ENCODE results near the gene FAXC. TPM values are rescaled to one million over a fixed set of nuclear protein-coding genes. Genes with fewer than 3 reads are reported as not detected.

FAXC gene
- total and polyA plus RNA-seq, 2 of the 13 experiments (the other 11 are each of a cell fraction or from before 2014, with no cell fraction given), result 0.11 to 0.63 TPM

DNA sequence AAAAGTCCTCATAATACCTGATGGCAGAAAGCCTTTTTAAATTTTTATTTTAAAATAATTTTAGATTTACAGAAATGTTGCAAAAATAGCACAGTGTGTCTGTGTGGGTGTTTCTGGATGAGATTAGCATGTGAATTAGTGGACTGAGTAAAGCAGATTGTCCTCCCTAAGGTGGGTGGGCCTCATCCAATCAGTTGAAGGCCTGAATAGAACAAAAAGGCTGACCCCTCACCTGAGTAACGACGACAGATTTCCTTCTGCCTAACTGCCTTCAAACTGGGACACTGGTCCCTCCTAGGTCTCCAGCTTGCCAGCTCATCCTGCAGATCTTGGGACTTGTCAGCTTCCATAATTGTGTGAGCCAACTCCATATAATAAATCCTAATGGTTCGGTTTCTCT is 54.2 kb downstream of the FAXC start:
- CTCF ChIA-PET (ENCODE audit: low intra/inter-chr PET ratio, low total read pairs), result no interaction called here
- Histone ChIP-seq H3K4me3 (replicated peaks in 1 of 3; ENCODE audit: insufficient read depth in 1 of 3, low read depth in 2 of 3, low read length in 3 of 3) (no peak overlapping the region), H3K9ac (ENCODE audit: insufficient read depth, low read depth, low read length) (no peak overlapping the region), H3K9me3 (ENCODE audit: low read length) (no peaks in the 10 kb centered on the region), H3K27me3 (ENCODE audit: control insufficient read depth in 1 of 2, insufficient read depth in 2 of 2, low read length in 2 of 2) (no peaks in the 10 kb centered on the region; a peak in 1 of 5 replicates), H3K79me2 (ENCODE audit: insufficient read depth, low read length) (no peaks in the 10 kb centered on the region), H3K4me1 (ENCODE audit: insufficient read depth, low read length) (no peaks in the 10 kb centered on the region), H3K4me2 (ENCODE audit: low read depth, low read length) (no peak overlapping the region), H4K20me1 (ENCODE audit: insufficient read depth, low read length) (no peaks in the 10 kb centered on the region), H2AFZ (ENCODE audit: low read length) (no peak overlapping the region), H3K36me3 (replicated peaks in 1 of 2; ENCODE audit: control insufficient read depth in 1 of 2, insufficient read depth in 2 of 2, low read length in 2 of 2) (no peaks in the 10 kb centered on the region), H3K27ac (ENCODE audit: extremely low read length, insufficient read depth, low read length) (no peak overlapping the region)
- in situ Hi-C loops (cut with HindIII; ENCODE audit: extremely low pct_ligation_motif_present, low pct_unique_long_range_greater_than_20kb) (no loop called here), intact Hi-C loops (cut with micrococcal nuclease; ENCODE audit: unreplicated experiment) (no loop called here)
- ATAC-seq (no peak), DNase-seq (ENCODE audit: low spot score) (no peak), FAIRE-seq (no peak)
- POLR2A ChIA-PET, result no interaction called here
- BruUV-seq (replicated peaks), result no TSS peak
- WGBS (ENCODE audit: low lambda C conversion rate), result 5% methylated on average over 3 of the region's 3 CpGs
- TF ChIP-seq RFXANK (CRISPR knock-in tag; IDR thresholded peaks at IDR 0.05) (no peak), ZIK1 (CRISPR knock-in tag; IDR thresholded peaks at IDR 0.05; ENCODE audit: borderline replicate concordance, low read depth) (no peak), CENPBD1 (CRISPR knock-in tag; IDR thresholded peaks at IDR 0.05; ENCODE audit: borderline replicate concordance, low read depth) (no peak), YEATS4 (CRISPR knock-in tag; IDR thresholded peaks at IDR 0.05; ENCODE audit: borderline replicate concordance) (no peak), KLF9 (CRISPR knock-in tag; IDR thresholded peaks at IDR 0.05; ENCODE audit: low read depth) (no peak), ZNF441 (CRISPR knock-in tag; IDR thresholded peaks at IDR 0.05; ENCODE audit: borderline replicate concordance) (no peak), ZNF12 (CRISPR knock-in tag; IDR thresholded peaks at IDR 0.05) (no peak), STAG1 (CRISPR knock-in tag; IDR thresholded peaks at IDR 0.05) (no peak), ZNF703 (CRISPR knock-in tag; IDR thresholded peaks at IDR 0.05; ENCODE audit: borderline replicate concordance) (no peak), ZKSCAN5 (CRISPR knock-in tag; IDR thresholded peaks at IDR 0.05) (no peak), IRF2 (CRISPR knock-in tag; IDR thresholded peaks at IDR 0.05) (no peak), GATAD2A (CRISPR knock-in tag; IDR thresholded peaks at IDR 0.05) (no peak), SIN3B (IDR thresholded peaks at IDR 0.05; ENCODE audit: low read length) (no peak), ZNF318 (CRISPR knock-in tag; IDR thresholded peaks at IDR 0.05) (no peak)
- TF ChIP-seq, protein P1, sequence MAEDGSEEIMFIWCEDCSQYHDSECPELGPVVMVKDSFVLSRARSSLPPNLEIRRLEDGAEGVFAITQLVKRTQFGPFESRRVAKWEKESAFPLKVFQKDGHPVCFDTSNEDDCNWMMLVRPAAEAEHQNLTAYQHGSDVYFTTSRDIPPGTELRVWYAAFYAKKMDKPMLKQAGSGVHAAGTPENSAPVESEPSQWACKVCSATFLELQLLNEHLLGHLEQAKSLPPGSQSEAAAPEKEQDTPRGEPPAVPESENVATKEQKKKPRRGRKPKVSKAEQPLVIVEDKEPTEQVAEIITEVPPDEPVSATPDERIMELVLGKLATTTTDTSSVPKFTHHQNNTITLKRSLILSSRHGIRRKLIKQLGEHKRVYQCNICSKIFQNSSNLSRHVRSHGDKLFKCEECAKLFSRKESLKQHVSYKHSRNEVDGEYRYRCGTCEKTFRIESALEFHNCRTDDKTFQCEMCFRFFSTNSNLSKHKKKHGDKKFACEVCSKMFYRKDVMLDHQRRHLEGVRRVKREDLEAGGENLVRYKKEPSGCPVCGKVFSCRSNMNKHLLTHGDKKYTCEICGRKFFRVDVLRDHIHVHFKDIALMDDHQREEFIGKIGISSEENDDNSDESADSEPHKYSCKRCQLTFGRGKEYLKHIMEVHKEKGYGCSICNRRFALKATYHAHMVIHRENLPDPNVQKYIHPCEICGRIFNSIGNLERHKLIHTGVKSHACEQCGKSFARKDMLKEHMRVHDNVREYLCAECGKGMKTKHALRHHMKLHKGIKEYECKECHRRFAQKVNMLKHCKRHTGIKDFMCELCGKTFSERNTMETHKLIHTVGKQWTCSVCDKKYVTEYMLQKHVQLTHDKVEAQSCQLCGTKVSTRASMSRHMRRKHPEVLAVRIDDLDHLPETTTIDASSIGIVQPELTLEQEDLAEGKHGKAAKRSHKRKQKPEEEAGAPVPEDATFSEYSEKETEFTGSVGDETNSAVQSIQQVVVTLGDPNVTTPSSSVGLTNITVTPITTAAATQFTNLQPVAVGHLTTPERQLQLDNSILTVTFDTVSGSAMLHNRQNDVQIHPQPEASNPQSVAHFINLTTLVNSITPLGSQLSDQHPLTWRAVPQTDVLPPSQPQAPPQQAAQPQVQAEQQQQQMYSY (CRISPR knock-in tag; IDR thresholded peaks at IDR 0.05), result no peak
